Endothelial cell of umbilical vein (primary cell): ENCODE measurements around the gene GPR108. TPM values are rescaled to one million over a fixed set of nuclear protein-coding genes. Genes with fewer than 3 reads are reported as not detected.

Source experiments
- BruUV-seq: library from RNA; stranded (reverse); fragments of 400-500 nt; replicated peaks from 2 replicates; lab custom pipeline; 2021; lab: Mats Ljungman, UMichigan
- CTCF ChIA-PET: fragments of 300-600, 350-600 bp; sonication (Branson Sonifier 250); formaldehyde crosslinking; loops from one replicate; lab custom pipeline; 2021; ENCODE audit warnings: antibody characterized with exemption, inconsistent platforms; lab: Charles Lee
- POLR2A ChIA-PET: fragments of 300-600, 350-600 bp; sonication (Branson Sonifier 250); formaldehyde crosslinking; loops from one replicate; lab custom pipeline; 2021; ENCODE audit warnings: antibody characterized with exemption, inconsistent platforms; lab: Charles Lee
- DNase-seq: peaks from one replicate; pipeline ENCODE4 v3.0.0-alpha.2; 2011; ENCODE audit warnings: low read depth, low spot score
- FAIRE-seq: peaks from 2 replicates; lab custom pipeline; 2011; peaks lifted over from hg19 to GRCh38; lab: Jason Lieb, UNC
- H2AFZ ChIP-seq: 2 replicates; pipeline ENCODE4 v1.6.0; 2012; ENCODE audit warnings: low read depth, low read length, control low read depth, inconsistent platforms
- H3K27ac ChIP-seq: 2 replicates; pipeline ENCODE4 v1.5.1; 2011; ENCODE audit warnings: low read depth, mild to moderate bottlenecking, control low read depth, low read length, moderate library complexity; ENCODE audit not compliant: insufficient read depth
- H3K27me3 ChIP-seq, 2 experiments: 2 replicates each; pipeline versions ENCODE4 v1.6.0 to v1.6.1; 2011; ENCODE audit warnings: low read length in 2 of 2, mixed read lengths in 1 of 2; ENCODE audit not compliant: control insufficient read depth in 2 of 2, insufficient read depth in 2 of 2
- H3K36me3 ChIP-seq, 2 experiments: 2 replicates in 1 of 2; 3 replicates in 1 of 2; pipeline ENCODE4 v1.5.1; 2011; ENCODE audit warnings: low read length in 2 of 2, mild to moderate bottlenecking in 1 of 2, moderate library complexity in 1 of 2; ENCODE audit not compliant: control insufficient read depth in 2 of 2, insufficient read depth in 2 of 2; ENCODE audit errors: extremely low read depth in 1 of 2
- H3K4me1 ChIP-seq: 3 replicates; pipeline ENCODE4 v1.5.1; 2011; ENCODE audit warnings: mild to moderate bottlenecking, low read length; ENCODE audit not compliant: control insufficient read depth, insufficient read depth; ENCODE audit errors: extremely low read depth
- H3K4me2 ChIP-seq: 2 replicates; pipeline ENCODE4 v1.6.1; 2011; ENCODE audit warnings: low read length, control low read depth, mixed read lengths; ENCODE audit not compliant: insufficient read depth
- H3K4me3 ChIP-seq, 3 experiments: fragments of 200-600 bp in 1 of 3; sonication (generic), shearing (Covaris generic) in 1 of 3; replicated peaks in 1 of 3; 2 replicates each; pipeline ENCODE4 v1.5.1; 2011 to 2016; ENCODE audit warnings: control low read depth in 3 of 3, low read length in 3 of 3, mild to moderate bottlenecking in 2 of 3, inconsistent platforms in 1 of 3, low read depth in 1 of 3, moderate library complexity in 1 of 3; ENCODE audit not compliant: insufficient read depth in 1 of 3
- H3K79me2 ChIP-seq: 2 replicates; pipeline ENCODE4 v1.6.0; 2012; ENCODE audit warnings: low read length, inconsistent platforms; ENCODE audit not compliant: control insufficient read depth, insufficient read depth
- H3K9ac ChIP-seq: replicated peaks from 2 replicates; pipeline ENCODE3; 2011; ENCODE audit warnings: low read length, control low read depth; ENCODE audit not compliant: insufficient read depth; ENCODE audit errors: extremely low read depth
- H3K9me1 ChIP-seq: replicated peaks from 3 replicates; pipeline ENCODE4 v1.6.0; 2011; ENCODE audit warnings: mild to moderate bottlenecking, low read length; ENCODE audit not compliant: control insufficient read depth, insufficient read depth; ENCODE audit errors: extremely low read depth
- H3K9me3 ChIP-seq: replicated peaks from 2 replicates; pipeline ENCODE4 v1.5.1; 2012; ENCODE audit warnings: low read length, inconsistent platforms; ENCODE audit not compliant: control insufficient read depth, insufficient read depth
- H4K20me1 ChIP-seq: replicated peaks from 2 replicates; pipeline ENCODE3; 2011; ENCODE audit warnings: mild to moderate bottlenecking, low read length; ENCODE audit not compliant: control insufficient read depth, insufficient read depth; ENCODE audit errors: extremely low read depth
- CTCF ChIP-seq, 2 donors: IDR thresholded peaks; 1 replicate in 1 of 2; 2 replicates in 1 of 2; pipeline ENCODE4 v1.5.1; 2011; ENCODE audit warnings: low read length in 2 of 2, mild to moderate bottlenecking in 2 of 2, moderate library complexity in 2 of 2, control low read depth in 1 of 2, inconsistent platforms in 1 of 2, low read depth in 1 of 2; ENCODE audit not compliant: insufficient read depth in 1 of 2; ENCODE audit errors: extremely low read depth in 1 of 2
- EZH2 ChIP-seq: IDR thresholded peaks from 2 replicates; pipeline ENCODE4 v1.6.1; 2012; ENCODE audit warnings: borderline replicate concordance, low read depth, mild to moderate bottlenecking, moderate library complexity, low read length, inconsistent platforms; ENCODE audit not compliant: severe bottlenecking
- FOS ChIP-seq: IDR thresholded peaks from 2 replicates; pipeline ENCODE4 v1.6.1; 2011; ENCODE audit warnings: mild to moderate bottlenecking, low read length, moderate library complexity, borderline replicate concordance; ENCODE audit not compliant: insufficient read depth
- GATA2 ChIP-seq: IDR thresholded peaks from 2 replicates; pipeline ENCODE4 v1.7.0; 2011; ENCODE audit warnings: low read depth, mild to moderate bottlenecking, moderate library complexity, mixed read lengths, low read length; ENCODE audit not compliant: insufficient read length, insufficient read depth
- JUN ChIP-seq: IDR thresholded peaks from 2 replicates; pipeline ENCODE4 v1.6.1; 2011; ENCODE audit warnings: borderline replicate concordance, low read depth; ENCODE audit not compliant: insufficient read length, insufficient read depth
- MAX ChIP-seq: IDR thresholded peaks from 2 replicates; pipeline ENCODE4 v1.6.1; 2011; ENCODE audit not compliant: insufficient read depth, insufficient read length
- MYC ChIP-seq: IDR thresholded peaks from one replicate; pipeline ENCODE4 v1.6.1; 2011; ENCODE audit warnings: mild to moderate bottlenecking, low read depth, low read length
- POLR2A ChIP-seq: IDR thresholded peaks from 2 replicates; pipeline ENCODE4 v1.6.1; 2012; ENCODE audit warnings: low read depth, mild to moderate bottlenecking, control low read depth, low read length
- POLR2AphosphoS5 ChIP-seq: IDR thresholded peaks from 2 replicates; pipeline ENCODE4 v1.6.1; 2012; ENCODE audit warnings: low read depth, mild to moderate bottlenecking, control low read depth, low read length, moderate library complexity; ENCODE audit not compliant: insufficient read depth
- dilution Hi-C: fragments of 300-500 bp; cut with MboI; formaldehyde crosslinking; loops from one replicate; pipeline ENCODE4 v1.15.0; 2019; ENCODE audit warnings: low sequenced_read_pairs; ENCODE audit not compliant: extremely low pct_ligation_motif_present
- intact Hi-C: fragments of 100-400 bp; cut with micrococcal nuclease; formaldehyde crosslinking; loops from one replicate; pipeline ENCODE4 v1.10.0; 2022
- polyA plus RNA-seq, 4 experiments: library from polyadenylated mRNA; depleted of rRNA in 3 of 4; stranded (reverse) in 3 of 4; unstranded in 1 of 4; fragments of >200 nt; gene quantifications; 2 replicates each; pipeline versions ENCODE4 v1.2.1 to v1.2.3, GENCODE V29; 2011 to 2012; ENCODE audit warnings: missing spikeins in 1 of 4
- total RNA-seq: library from RNA; stranded (reverse); gene quantifications from 2 replicates; pipeline ENCODE4 v1.2.3, GENCODE V29; 2021

GPR108 gene
- total and polyA plus RNA-seq, 2 donors (not counting 3 experiments of a cell fraction or from before 2014, with no cell fraction given): 68.5 to 80.2 TPM

GRCh38 chr19:6760606-6761005, 23.2 kb upstream of the GPR108 start:
- no TSS peak for BruUV-seq
- H3K27ac ChIP-seq: no peak overlapping the region
- dilution Hi-C loops: no loop called here
- H3K79me2 ChIP-seq: no peaks in the 10 kb centered on the region
- DNase-seq: no peak
- H3K9me1 ChIP-seq: no peaks in the 10 kb centered on the region
- H4K20me1 ChIP-seq: no peaks in the 10 kb centered on the region
- H3K9me3 ChIP-seq: no peaks in the 10 kb centered on the region
- no peaks in the 10 kb centered on the region for H3K36me3 ChIP-seq
- H3K4me3 ChIP-seq: no peak overlapping the region
- no peaks in the 10 kb centered on the region for H3K27me3 ChIP-seq
- no peaks in the 10 kb centered on the region for H3K4me1 ChIP-seq
- POLR2A ChIA-PET: no interaction called here
- H3K4me2 ChIP-seq: no peak overlapping the region
- H2AFZ ChIP-seq: no peak overlapping the region
- TF ChIP-seq POLR2A (no peak), MYC (no peak), MAX (no peak), FOS (no peak), GATA2 (no peak), JUN (no peak), EZH2 (no peak), CTCF (IDR thresholded peaks at IDR 0.05; ENCODE audit: extremely low read depth in 1 of 2, insufficient read depth in 1 of 2, low read depth in 1 of 2, low read length in 2 of 2) (no peak), POLR2AphosphoS5 (no peak)
- no peak for FAIRE-seq
- intact Hi-C loops: no loop called here
- no peak overlapping the region for H3K9ac ChIP-seq
- CTCF ChIA-PET: interaction anchor here (0.9 to 1.0 kb wide), 3 partner anchors 12 to 103 kb away, joined by 3 to 5 read pairs (median 3); partner anchors contain the start of gene VAV1
